HepG2 (cell line): ENCODE data around the gene RNASE11. TPM values are rescaled to one million over a fixed set of nuclear protein-coding genes. Genes with fewer than 3 reads are reported as not detected.

Source experiments
- FOXO4 ChIP-seq: sonication (generic); formaldehyde crosslinking; conservative IDR thresholded peaks from 2 replicates; pipeline ENCODE4 v1.8.1; 2023; ENCODE audit warnings: missing genetic modification reagents
- HDAC2 ChIP-seq: sonication (generic); formaldehyde crosslinking; IDR thresholded peaks from 2 replicates; pipeline ENCODE4 v1.4.0; 2020; ENCODE audit warnings: missing genetic modification reagents
- KMT2A ChIP-seq: sonication (generic); formaldehyde crosslinking; IDR thresholded peaks from 2 replicates; pipeline ENCODE4 v1.4.0; 2020; ENCODE audit warnings: missing genetic modification reagents
- MEIS2 ChIP-seq: sonication (generic); formaldehyde crosslinking; IDR thresholded peaks from 2 replicates; pipeline ENCODE4 v1.9.0; 2021; ENCODE audit warnings: mild to moderate bottlenecking, missing genetic modification reagents
- NFKBIZ ChIP-seq: IDR thresholded peaks from 2 replicates; pipeline ENCODE4 v1.6.1; 2018; ENCODE audit warnings: missing genetic modification reagents, missing compliant biosample characterization
- PHB2 ChIP-seq: fragments of 450-650 bp; IDR thresholded peaks from 2 replicates; pipeline ENCODE4 v1.6.1; 2018; ENCODE audit not compliant: partially characterized antibody
- POLR2G ChIP-seq: fragments of 200-400 bp; formaldehyde crosslinking; IDR thresholded peaks from 2 replicates; pipeline ENCODE4 v1.6.1; 2018; ENCODE audit warnings: mild to moderate bottlenecking, low read depth, low read length, moderate library complexity
- PPARG ChIP-seq: conservative IDR thresholded peaks from 2 replicates; pipeline ENCODE4 v1.6.1; 2016; ENCODE audit warnings: missing biosample characterization, missing genetic modification reagents
- SKI ChIP-seq: fragments of 450-650 bp; IDR thresholded peaks from one replicate; pipeline ENCODE4 v1.6.1; 2018; ENCODE audit warnings: mild to moderate bottlenecking; ENCODE audit not compliant: partially characterized antibody
- SRSF9 ChIP-seq: fragments of 200-400 bp; formaldehyde crosslinking; IDR thresholded peaks from 2 replicates; pipeline ENCODE4 v1.6.1; 2018; ENCODE audit warnings: borderline replicate concordance, mild to moderate bottlenecking, low read depth, low read length; ENCODE audit not compliant: insufficient read depth, poor library complexity, severe bottlenecking
- ZBTB37 ChIP-seq: sonication (generic); formaldehyde crosslinking; IDR thresholded peaks from 2 replicates; pipeline ENCODE4 v1.4.0; 2020; ENCODE audit warnings: mild to moderate bottlenecking, missing genetic modification reagents
- ZMYM3 ChIP-seq: sonication (generic); formaldehyde crosslinking; IDR thresholded peaks from 2 replicates; pipeline ENCODE4 v1.5.1; 2020; ENCODE audit warnings: mild to moderate bottlenecking, missing genetic modification reagents
- ZNF383 ChIP-seq: sonication (generic); formaldehyde crosslinking; IDR thresholded peaks from 2 replicates; pipeline ENCODE4 v1.4.0; 2020; ENCODE audit warnings: missing genetic modification reagents, mild to moderate bottlenecking, borderline replicate concordance
- ZNF773 ChIP-seq: sonication (generic); formaldehyde crosslinking; IDR thresholded peaks from 2 replicates; pipeline ENCODE4 v1.4.0; 2020; ENCODE audit warnings: missing genetic modification reagents, borderline replicate concordance
- ZNF83 ChIP-seq: sonication (generic); formaldehyde crosslinking; IDR thresholded peaks from 2 replicates; pipeline ENCODE4 v1.4.0; 2020; ENCODE audit warnings: missing genetic modification reagents, mild to moderate bottlenecking, borderline replicate concordance
- ZNF878 ChIP-seq: sonication (generic); formaldehyde crosslinking; IDR thresholded peaks from 2 replicates; pipeline ENCODE4 v1.8.1; 2023; ENCODE audit warnings: mild to moderate bottlenecking, missing genetic modification reagents, moderate library complexity
- polyA plus RNA-seq, 8 experiments: library from polyadenylated mRNA; depleted of rRNA in 3 of 8; stranded (reverse) in 7 of 8; unstranded in 1 of 8; fragments of >200 nt; fragmentation: Illumina TruSeq in 4 of 8; extraction: Trizol in 4 of 8; gene quantifications; 2 replicates each; pipeline versions ENCODE4 v1.2.1 to v1.2.3, GENCODE V29; 2011 to 2016; ENCODE audit warnings: low read depth in 4 of 8, missing spikeins in 1 of 8, mixed read lengths in 1 of 8; ENCODE audit not compliant: insufficient read depth in 1 of 8
- total RNA-seq, 5 experiments: library from RNA; depleted of rRNA; stranded (reverse); fragments of >200 nt; fragmentation: Illumina TruSeq; extraction: Trizol; gene quantifications; 2 replicates each; pipeline ENCODE4 v1.2.3, GENCODE V29; 2016; ENCODE audit warnings: low read depth in 1 of 5
- TF ChIP-seq, protein P1 (sequence below): sonication (generic); formaldehyde crosslinking; IDR thresholded peaks from 2 replicates; pipeline ENCODE4 v1.8.0; 2022; ENCODE audit warnings: mild to moderate bottlenecking, missing genetic modification reagents, moderate library complexity
- TF ChIP-seq, protein P2 (sequence below): IDR thresholded peaks from 2 replicates; pipeline ENCODE4 v1.6.1; 2016; ENCODE audit warnings: low read depth, missing genetic modification reagents, missing compliant biosample characterization

RNASE11 gene
- total and polyA plus RNA-seq, 2 of the 13 experiments (the other 11 are each of a cell fraction or from before 2014, with no cell fraction given) = not detected

GRCh38 chr14:20606190-20606901 is 18.5 kb upstream of the RNASE11 start (continued):
- 0 out of 2 replicates have a peak, but pooled peaks have one; percentile 49 for TF ChIP-seq MEIS2 (CRISPR knock-in tag)
- peak; percentile 53 for TF ChIP-seq HDAC2
- no peak for TF ChIP-seq ZNF773
- TF ChIP-seq PPARG (CRISPR knock-in tag) = no peak
- no peak for TF ChIP-seq POLR2G
- TF ChIP-seq ZNF383 (CRISPR knock-in tag) = no peak
- no peak for TF ChIP-seq NFKBIZ (CRISPR knock-in tag)
- TF ChIP-seq ZBTB37 (CRISPR knock-in tag) = no peak
- no peak for TF ChIP-seq ZNF83 (CRISPR knock-in tag)
- TF ChIP-seq ZNF878 (CRISPR knock-in tag) = no peak
- no peak for TF ChIP-seq SRSF9
- no peak for TF ChIP-seq PHB2
- peak; percentile 51 for TF ChIP-seq SKI
- TF ChIP-seq, protein P1, sequence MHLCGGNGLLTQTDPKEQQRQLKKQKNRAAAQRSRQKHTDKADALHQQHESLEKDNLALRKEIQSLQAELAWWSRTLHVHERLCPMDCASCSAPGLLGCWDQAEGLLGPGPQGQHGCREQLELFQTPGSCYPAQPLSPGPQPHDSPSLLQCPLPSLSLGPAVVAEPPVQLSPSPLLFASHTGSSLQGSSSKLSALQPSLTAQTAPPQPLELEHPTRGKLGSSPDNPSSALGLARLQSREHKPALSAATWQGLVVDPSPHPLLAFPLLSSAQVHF = no peak
- no peak for TF ChIP-seq KMT2A (CRISPR knock-in tag)
- peak; percentile 63 for TF ChIP-seq ZMYM3
- TF ChIP-seq FOXO4 (CRISPR knock-in tag) = no peak
- TF ChIP-seq, protein P2, sequence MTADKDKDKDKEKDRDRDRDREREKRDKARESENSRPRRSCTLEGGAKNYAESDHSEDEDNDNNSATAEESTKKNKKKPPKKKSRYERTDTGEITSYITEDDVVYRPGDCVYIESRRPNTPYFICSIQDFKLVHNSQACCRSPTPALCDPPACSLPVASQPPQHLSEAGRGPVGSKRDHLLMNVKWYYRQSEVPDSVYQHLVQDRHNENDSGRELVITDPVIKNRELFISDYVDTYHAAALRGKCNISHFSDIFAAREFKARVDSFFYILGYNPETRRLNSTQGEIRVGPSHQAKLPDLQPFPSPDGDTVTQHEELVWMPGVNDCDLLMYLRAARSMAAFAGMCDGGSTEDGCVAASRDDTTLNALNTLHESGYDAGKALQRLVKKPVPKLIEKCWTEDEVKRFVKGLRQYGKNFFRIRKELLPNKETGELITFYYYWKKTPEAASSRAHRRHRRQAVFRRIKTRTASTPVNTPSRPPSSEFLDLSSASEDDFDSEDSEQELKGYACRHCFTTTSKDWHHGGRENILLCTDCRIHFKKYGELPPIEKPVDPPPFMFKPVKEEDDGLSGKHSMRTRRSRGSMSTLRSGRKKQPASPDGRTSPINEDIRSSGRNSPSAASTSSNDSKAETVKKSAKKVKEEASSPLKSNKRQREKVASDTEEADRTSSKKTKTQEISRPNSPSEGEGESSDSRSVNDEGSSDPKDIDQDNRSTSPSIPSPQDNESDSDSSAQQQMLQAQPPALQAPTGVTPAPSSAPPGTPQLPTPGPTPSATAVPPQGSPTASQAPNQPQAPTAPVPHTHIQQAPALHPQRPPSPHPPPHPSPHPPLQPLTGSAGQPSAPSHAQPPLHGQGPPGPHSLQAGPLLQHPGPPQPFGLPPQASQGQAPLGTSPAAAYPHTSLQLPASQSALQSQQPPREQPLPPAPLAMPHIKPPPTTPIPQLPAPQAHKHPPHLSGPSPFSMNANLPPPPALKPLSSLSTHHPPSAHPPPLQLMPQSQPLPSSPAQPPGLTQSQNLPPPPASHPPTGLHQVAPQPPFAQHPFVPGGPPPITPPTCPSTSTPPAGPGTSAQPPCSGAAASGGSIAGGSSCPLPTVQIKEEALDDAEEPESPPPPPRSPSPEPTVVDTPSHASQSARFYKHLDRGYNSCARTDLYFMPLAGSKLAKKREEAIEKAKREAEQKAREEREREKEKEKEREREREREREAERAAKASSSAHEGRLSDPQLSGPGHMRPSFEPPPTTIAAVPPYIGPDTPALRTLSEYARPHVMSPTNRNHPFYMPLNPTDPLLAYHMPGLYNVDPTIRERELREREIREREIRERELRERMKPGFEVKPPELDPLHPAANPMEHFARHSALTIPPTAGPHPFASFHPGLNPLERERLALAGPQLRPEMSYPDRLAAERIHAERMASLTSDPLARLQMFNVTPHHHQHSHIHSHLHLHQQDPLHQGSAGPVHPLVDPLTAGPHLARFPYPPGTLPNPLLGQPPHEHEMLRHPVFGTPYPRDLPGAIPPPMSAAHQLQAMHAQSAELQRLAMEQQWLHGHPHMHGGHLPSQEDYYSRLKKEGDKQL (CRISPR knock-in tag) = no peak
